ENCODE data around the gene CSDE1.
"Not testable (repeated sequence)": the region's sequence is repeated elsewhere in the genome, so short reads cannot be mapped to it uniquely, and the experiment has no call there.

CSDE1 gene

DNA sequence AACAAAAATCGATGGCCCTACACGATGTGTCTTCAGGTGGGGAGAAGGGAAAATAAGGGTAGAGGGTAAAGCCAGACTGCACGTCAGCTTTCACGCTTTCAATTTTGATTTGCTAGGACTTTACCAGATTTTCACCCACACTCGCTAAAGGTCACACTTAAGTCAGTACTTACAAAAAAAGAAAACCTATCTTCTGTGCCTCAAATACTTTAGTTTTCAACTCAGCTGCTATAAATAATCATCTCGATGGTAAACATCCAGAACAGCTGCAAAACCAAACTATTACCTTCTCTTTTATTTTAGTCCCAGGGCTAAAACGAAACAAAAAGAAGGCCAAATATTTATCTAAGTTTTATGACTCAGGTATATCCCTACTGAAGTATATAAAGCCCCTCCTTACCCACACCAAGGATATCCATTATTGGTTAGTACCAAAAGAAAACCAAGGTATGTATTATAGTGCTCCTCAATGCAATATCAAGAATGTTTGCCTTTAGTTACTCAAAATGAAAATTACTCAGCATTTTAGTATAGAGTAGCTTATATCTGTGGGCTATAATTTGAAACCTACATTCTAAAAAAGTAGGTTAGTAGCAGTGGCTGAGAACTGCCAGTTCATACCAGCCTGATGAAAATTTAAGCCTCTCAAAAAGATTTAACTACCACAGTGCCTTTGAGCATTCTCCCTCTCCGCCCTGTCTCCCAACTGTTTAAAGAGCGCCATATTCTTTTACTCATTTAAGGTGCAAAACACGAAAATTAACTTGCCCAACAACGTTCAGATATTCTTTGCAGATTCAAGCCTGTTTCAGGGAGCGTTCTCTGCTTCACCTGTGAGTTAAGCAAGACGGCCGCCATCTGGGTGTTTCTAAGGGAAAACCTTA is 1.5 kb downstream of the CSDE1 start:
- TF ChIP-seq, protein P1, sequence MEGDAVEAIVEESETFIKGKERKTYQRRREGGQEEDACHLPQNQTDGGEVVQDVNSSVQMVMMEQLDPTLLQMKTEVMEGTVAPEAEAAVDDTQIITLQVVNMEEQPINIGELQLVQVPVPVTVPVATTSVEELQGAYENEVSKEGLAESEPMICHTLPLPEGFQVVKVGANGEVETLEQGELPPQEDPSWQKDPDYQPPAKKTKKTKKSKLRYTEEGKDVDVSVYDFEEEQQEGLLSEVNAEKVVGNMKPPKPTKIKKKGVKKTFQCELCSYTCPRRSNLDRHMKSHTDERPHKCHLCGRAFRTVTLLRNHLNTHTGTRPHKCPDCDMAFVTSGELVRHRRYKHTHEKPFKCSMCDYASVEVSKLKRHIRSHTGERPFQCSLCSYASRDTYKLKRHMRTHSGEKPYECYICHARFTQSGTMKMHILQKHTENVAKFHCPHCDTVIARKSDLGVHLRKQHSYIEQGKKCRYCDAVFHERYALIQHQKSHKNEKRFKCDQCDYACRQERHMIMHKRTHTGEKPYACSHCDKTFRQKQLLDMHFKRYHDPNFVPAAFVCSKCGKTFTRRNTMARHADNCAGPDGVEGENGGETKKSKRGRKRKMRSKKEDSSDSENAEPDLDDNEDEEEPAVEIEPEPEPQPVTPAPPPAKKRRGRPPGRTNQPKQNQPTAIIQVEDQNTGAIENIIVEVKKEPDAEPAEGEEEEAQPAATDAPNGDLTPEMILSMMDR (IDR thresholded peaks at IDR 0.05; ENCODE audit: low read depth, low read length), result no peak
- H3K4me3 ChIP-seq (ENCODE audit: low read depth, low read length), result peak overlapping the region; percentile 100

DNA sequence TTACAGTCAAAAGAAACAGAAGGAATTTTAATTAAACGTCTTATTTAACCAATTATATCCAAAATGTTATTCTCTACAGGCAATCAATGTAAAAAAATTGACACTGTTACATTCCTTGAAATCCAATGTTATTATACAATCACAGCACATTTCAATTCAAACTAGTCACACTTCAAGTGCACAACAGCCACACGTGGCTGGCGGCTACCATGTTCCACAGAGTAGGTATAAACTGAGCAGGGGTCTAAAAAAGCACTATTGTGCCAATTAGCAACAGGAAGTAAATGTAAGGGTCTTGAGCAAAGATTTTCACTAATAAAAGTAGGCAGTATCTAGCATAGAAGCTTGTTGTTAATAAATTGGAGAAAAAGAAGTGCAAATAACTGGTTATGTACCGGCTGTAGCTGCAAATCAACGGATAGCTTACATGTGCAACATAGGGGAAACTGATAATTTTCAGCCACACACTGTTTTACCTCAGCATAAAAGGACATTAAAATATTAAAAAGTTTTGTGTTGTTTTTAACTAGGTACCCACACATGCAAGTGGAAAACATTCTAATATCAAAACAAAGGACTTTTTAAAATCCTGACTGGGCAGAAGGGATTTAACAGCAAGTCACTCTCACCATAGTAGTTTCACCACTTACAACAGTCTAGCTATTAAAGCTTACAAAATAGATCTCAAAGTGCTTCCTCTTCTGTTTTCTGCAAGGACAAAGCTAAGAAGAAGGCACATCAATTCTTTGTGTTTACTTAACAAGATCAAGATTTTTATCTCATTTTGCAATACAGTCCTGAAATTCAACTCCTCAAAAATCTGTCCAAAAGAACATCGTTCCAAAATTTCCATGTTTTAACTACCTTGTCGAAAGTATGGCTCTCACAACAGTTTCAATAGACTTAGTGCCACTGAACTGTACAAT is 2.5 kb downstream of the CSDE1 start:
- TF ChIP-seq, protein P1 (IDR thresholded peaks at IDR 0.05; ENCODE audit: low read depth, low read length), result no peak
- H3K4me3 ChIP-seq (ENCODE audit: low read depth, low read length), result peak overlapping the region; percentile 100

DNA sequence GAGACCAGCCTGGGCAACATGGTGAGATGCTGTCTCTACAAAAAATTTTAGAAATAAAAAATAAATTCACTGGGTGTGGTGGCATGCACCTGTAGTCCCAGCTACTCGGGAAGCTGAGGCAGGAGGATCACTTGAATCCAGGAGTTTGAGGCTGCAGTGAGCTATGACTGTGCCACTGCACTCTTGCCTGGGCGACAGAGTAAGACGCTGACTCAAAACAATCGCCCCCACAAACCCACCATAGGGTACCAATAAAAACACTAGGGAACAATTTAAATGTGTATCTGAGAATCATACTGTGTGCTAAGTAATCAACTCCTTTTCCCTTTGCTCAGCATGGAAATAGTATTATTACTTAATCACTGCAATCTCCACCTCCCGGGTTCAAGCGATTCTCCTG is 4.1 kb downstream of the CSDE1 start:
- not testable (repeated sequence) for H3K4me3 ChIP-seq (ENCODE audit: low read depth, low read length)

DNA sequence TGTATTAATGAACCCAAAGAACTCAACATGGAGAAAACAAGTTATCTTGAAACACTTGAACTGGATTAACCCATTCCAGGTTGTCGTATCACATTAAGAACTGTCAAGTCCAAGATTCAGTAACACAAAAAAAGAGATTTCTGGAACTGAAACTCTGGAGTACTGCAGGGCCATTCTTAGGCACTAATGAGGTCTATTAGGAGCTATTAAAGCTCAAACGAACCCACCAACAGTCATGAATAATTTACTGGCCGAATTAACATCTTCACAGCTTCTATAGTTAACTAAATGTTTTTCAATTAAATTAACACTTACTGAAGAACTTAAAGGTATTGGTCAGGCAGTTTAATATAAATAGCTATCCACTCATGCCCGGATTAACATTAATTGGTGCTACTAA is 4.6 kb downstream of the CSDE1 start:
- TF ChIP-seq, protein P1 (IDR thresholded peaks at IDR 0.05; ENCODE audit: low read depth, low read length), result no peak
- no peak overlapping the region for H3K4me3 ChIP-seq (ENCODE audit: low read depth, low read length)

DNA sequence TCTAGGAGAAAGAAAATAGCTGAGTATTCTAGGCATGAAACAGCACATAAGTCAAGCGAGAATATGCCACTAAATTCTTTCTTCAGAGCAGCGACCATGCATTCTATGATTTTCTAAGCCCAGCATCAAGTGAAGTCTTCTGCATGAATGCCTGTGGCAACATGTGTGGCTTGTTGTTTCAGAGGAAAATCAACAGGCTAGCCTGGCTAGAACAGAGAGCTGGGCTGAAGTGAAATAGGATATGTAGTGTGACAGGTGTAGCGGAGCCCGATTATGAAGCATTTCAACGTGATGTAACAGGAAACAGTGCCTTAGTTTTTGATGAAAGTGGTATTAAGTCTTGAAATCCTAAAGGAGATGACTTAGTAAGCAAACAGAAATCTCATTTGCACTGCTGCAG is 7.0 kb downstream of the CSDE1 start:
- no peak overlapping the region for H3K4me3 ChIP-seq (ENCODE audit: low read depth, low read length)
- TF ChIP-seq, protein P1 (IDR thresholded peaks at IDR 0.05; ENCODE audit: low read depth, low read length), result no peak

DNA sequence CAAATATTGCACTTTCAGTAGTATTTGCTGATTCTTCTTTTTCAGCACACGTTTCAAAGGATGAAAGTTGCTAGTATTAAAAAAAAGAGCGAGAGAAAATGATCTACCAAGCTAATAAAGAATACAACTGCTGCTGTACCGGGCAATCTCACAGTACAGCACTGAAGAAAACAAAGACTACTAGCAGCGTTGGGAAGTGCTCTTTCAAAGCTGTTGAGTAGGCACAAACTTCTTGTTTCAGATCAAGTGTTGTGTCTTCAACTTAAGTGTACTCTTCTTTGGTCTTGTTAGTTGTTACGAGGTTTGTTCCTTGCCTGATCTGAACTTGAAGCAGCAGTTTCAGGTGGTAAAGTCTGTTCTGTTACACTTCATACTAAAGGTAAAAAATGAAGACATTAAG is 7.9 kb downstream of the CSDE1 start:
- TF ChIP-seq, protein P1 (IDR thresholded peaks at IDR 0.05; ENCODE audit: low read depth, low read length), result no peak
- no peak overlapping the region for H3K4me3 ChIP-seq (ENCODE audit: low read depth, low read length)

DNA sequence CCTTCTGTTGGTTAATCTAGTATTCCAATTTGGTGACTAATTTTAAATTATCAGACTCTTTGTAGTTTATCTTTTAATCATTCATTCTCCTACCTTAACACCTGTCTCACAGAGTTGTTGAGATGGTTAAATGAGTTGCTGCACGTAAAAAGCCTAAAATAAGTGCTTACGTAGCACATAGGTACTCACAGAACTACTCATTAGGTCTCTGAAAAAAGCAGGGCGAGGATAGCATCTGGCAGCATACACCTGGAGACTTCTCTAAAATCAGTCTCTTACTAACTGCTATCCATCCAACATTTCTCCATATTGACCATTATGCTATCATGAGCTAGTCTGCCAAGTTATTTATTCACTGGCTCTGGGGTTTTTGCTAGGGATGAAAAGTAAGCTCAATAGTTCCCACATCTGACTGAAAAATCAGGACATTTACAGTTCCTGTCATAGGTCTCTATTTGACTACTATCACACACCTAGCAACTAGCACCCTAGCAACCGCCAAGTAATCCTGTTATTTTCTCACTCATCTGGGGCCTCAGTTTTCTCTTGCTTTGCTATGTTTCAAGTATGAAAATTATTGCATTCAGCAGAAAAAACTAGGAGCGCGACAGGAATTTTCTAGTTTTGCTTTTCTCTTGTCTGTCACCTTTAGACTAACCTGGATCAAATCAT is 11.2 kb downstream of the CSDE1 start:
- H3K4me3 ChIP-seq (ENCODE audit: low read depth, low read length), result no peak overlapping the region
- TF ChIP-seq, protein P1 (IDR thresholded peaks at IDR 0.05; ENCODE audit: low read depth, low read length), result no peak

Data from WI38 (cell line).